GM10847 (cell line): ENCODE data around the gene UBE2E2.

Source experiments
- POLR2A ChIP-seq: IDR thresholded peaks from 2 replicates; pipeline ENCODE4 v1.6.1; 2011; ENCODE audit not compliant: insufficient read length; ENCODE audit errors: extremely low read depth

UBE2E2 gene

DNA sequence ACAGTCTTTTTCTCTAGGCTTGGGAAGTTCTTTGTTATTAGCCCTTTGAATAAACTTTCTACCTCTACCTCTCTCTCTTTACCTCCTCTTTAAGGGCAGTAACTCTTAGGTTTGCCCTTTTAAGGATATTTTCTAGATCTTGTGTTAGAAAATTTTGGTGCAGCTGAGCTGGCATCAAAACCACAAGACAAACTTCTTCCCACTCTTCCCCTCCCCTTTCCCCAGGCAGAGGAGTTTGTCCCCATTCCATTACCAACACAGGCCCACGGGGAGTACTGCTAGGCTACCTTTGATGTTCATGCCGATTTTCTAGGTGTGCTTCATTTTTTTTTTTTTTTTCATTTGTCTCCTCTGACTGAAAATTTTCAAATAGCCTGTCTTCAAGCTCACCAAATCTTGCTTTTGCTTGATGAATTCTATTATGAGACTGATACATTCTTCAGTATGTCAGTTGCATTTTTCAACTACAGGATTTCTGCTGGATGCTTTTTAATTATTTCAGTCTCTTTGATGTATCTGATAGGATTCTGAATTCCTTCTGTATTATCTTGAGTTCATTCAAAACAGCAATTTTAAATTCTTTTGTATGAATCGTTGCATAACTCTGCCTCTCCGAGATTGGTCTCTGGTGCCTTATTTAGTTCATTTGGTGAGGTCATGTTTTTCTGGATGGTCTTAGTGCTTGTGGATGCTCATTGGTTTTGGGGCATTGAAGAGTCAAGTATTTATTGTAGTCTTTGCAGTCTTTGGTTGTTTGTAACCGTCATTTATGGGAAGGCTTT, 112.0 kb downstream of the UBE2E2 start:
- no peak for TF ChIP-seq POLR2A

DNA sequence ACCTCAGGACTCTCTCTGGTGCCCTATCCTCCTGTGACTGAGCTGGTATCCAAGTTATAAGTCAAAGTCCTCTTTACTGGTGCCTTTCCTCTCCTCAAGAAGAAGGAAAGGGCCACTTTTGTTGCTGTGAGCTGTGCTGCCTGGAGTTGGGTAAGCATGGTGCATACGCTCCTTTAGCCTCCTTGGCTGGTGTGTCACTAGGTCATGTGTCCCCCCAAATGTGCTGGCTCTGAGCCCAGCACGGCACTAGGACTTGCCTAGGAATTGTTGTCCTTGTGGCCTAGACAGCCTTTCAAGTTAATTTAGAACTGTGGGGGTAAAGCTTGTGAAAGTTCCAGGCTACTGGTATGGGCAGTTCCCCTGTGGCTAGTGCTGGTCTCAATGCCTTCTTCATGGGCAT, 113.8 kb downstream of the UBE2E2 start:
- TF ChIP-seq POLR2A = no peak

DNA sequence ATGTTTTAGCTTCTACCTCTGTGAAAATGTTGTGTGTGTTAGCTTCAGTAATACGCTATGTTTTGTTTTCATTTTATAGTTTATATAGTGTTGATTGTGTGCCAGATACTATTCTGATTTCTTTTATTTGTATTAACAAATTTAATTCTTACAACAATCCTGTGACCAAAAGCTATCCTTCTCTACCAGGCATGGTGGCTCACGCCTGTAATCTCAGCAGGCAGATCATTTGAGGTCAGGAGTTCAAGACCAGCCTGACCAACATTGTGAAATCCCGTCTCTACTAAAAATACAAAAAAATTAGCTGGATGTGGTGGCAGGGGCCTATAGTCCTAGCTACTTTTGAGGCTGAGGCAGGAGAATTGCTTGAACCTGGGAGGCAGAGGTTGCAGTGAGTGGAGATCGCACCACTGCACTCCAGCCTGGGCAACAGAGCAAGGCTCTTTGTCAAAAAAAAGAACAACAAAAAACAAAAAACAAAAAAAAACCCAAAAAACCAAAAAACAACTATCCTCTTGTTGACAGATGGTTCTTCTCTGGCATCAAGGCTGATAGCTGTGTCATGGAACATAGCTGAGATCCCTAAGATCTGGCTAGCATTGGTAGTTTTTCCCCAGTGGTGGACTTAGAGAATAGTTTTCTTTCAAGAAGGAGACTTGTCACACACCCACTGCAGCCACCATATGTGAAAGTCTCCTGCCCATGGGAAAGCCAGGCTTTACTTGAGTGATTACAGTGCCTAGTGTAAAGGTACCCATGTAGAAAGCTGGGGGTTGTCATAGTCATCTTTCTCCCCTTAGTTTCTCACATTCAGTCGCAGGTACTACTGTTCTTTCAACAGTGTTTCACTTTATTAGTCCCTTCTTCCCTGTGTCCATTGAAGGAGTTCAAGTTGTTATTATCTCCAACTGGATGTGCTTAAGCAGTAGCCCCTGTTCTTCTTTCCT, 116.5 kb downstream of the UBE2E2 start:
- TF ChIP-seq POLR2A = no peak

DNA sequence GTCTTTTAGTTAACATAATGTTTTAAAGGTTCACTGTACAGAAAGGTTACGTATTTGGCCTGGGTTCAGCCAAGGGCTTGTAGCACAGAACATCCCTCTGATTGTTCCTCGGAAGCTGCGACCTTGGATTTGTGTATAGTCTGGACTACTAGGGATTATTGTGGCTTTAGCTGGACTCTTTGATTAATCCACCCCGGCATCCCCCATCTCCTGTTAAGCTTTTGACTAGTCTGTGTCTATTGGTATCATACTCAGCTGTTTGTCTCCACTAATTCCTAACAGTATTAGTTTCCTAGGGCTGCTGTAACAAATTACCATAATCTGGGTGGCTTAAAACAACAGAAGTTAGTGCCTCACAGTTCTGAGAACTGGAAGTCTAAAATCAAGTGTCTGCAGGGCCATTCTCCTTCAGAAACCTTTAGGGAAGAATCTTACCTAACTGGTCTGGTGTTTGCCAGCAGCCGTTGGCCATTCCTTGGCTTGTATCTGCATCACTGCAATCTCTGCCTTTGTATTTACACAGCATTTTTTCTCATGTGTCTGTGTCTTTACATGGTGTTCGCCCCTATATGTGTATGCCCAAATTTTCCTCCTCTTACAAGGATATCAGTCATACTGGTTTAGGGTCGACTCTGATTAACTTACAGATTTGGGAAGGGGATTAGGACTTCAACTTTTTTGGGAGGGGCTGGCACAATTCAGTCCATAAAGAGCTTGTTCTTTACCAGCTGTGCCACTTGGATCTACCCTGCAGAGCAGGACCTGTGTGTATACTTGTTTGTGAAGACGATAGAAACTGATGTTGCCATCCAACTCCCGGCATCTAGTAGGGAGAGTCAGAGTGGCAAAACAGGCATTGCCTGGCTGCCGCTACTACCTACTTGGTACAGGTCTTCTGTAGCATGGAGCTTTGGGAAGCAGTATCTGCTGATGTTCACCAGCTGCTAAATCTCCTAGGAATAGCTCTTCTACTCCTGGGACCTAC, 117.8 kb downstream of the UBE2E2 start:
- TF ChIP-seq POLR2A = no peak

DNA sequence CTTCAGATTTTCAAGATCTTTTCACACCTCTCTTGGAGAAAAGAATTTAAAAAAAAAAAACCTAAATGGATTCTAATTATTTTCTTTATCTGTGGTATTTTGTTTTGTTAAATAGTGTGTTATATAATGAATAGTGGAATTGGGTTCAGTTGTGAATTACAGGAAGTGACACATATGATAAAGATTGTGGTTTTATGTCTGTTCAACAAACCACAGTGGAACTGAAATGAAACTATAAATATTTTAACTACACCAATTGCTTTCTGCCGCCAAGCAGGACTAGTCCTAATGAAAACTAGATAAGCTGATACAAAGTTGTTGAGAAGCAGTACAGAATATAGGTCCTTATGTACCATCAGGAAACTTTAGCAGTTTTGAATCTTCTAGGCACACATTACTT, 121.6 kb downstream of the UBE2E2 start:
- no peak for TF ChIP-seq POLR2A

DNA sequence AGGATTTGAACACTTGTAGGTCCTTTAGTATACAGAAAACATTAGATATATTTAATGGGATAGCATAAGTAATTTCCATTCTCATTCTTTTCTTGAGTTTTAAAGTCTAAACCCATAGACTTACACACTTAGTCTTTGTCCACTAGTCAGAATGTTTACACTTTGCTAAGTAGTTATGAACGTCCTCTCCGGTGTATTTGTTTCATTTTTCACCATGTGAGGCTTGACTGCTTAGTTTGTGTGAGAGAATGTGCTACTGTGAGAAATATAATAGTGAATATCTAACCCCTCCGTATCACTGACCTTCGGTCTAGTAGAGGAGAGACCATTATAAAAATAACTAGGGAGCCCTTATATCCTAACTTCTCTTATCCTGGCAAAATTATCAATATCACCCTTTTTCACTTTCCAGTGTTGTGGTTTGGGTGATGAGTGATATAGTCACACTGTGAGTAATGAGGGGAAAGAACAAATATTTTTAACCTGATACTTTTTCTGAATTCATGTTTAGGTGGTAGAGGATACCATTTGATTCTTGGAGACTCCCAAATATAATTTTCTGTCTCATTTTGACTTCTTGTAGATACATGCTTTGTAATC, 122.4 kb downstream of the UBE2E2 start:
- TF ChIP-seq POLR2A = no peak

DNA sequence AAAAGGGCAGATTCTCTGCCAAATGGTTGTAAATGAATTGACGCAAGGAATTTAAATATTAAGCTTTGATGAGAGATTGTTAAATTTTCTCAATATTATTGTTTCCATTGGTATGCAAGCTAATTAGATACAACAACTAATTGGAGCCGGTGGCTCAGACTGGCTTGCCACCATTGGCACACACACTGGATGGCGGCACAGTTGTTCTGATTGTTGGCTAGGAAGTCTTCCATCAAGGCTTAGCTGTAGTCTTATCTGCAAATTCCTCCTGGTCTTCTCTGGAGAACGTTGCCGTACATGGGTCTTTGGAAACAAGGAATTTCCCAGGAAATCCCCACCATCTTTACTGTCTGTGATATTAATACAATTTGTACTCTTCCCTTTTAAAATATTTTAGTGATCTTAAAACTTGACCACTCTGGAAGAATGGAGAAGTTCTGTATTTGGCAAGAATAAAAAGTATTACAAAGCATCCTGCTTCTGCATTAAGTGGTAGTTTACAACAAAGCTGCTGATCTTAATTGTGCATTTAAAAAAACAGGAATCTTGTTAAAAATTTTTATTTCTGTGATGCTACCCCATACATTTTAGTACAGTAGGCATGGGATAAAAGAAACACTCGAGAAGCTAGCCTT, 126.5 kb downstream of the UBE2E2 start:
- TF ChIP-seq POLR2A = no peak

DNA sequence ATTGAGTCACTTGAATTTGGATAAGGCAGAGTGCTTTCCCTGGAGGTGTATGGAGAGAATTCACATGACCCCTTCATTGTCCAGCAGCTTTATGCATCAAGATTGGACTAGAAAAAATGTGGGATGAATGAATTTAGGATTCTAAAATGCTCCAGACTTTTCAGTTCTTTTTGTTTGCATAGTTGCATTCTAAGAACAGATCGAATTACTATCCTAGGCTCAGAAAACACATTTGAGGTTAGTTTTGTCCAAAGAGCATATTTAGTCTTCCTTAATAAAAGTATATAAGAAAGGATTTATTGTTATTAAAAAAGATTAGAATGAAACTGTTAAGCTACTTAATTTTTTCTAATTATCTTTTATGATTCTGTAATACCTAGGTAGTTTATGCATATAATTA, 127.4 kb downstream of the UBE2E2 start:
- no peak for TF ChIP-seq POLR2A

DNA sequence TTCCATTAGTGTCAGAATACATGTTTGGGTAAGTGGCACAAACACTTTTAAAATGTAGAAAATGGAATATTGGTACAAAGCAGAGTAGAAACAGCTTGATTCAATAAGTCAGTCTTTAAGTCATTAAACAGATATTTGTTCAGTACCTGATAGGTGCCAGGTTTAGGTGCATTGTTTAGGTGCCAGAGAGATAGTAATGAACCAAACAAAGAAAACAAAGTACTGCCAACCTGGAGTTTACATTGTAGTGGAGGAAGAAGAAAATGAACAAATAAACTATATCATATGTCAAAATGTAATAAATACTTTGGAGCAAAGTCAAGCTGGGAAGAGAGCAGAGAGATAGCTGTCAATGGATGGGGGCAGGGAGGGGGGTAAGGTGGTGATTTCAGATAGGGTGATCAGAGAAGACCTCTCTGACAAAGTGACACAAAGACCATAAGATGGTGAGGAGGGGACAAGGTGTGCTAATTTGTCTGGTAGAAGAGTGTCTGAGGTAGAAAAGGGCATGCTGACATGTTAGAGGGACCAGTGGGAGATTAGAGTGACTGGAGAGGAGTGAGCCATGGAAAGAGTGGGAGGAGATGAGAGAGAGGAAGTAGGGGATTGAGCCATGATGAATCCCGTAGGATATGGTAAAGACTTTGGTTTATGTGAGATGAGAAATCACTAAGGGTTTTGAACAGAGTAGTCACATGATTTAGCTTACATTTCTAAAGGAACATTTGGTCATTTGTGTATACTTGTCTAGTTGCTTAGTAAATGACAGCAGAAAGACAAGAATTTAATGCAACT, 128.2 kb downstream of the UBE2E2 start:
- no peak for TF ChIP-seq POLR2A

DNA sequence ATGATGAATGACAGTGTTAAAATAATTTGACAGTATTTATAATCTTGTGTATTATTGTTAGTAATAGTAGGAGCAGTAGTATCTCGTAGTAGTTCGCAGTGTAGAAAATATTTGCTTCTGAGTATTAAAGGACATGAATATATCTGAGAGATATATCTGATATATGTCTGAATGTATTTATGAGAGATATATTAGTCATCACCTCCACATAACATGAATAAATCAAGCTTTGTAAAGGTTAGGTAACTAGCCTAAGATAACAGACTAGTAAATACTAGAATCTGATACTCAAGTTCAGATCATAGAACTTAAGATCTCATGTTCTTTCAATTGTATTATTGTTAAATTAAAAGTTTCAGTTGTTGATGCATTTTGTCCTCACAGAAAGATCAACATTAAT, 130.5 kb downstream of the UBE2E2 start:
- no peak for TF ChIP-seq POLR2A

DNA sequence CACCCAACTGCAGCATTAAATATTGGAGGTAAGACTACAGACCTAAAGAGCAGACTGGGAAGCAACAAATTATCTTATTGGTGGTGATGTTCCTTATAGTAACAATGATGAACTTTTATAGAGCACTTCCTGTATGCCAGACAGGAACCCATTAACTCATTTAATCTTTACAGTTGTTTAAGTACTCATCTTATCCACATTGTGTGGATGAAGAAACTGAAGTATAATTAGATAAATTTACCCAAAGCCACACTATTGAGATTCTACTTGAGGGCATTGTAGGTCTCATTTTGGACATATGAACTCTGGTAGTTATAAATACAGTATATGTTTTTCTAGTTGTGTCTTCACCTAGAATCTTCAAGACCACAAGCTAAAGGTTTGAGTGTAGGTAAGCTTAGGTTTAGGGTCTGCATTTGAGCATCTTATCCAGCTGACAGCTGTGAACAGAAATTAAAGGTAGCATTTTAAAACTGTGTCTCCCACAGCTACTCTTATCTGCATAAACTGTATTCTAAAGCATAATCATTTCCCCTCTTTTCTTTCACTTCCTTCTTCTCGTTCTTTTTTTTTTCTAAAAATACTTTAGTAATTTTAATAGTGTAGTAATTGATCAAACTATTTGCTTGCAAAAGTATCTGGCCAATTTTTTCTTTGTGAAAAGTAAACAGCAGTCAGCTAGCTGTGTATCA, 138.2 kb downstream of the UBE2E2 start:
- no peak for TF ChIP-seq POLR2A

DNA sequence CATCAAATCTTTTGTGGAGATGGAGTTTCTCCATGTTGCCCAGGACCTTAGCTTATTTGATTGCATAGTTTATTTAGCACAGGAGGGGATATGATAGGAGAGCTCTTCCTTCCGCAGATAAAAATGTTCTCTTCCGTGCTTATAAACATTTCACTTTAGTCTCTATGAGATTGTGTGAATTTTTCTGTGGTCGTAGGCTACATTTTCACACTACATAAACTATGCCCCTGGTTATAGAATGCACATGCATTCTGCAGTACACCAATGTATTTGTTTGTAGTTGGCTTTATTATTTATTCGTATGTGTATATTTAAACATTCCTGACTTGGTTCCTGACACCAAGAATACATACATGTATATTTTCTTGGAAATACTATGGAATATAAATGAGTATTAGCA, 139.2 kb downstream of the UBE2E2 start:
- TF ChIP-seq POLR2A = no peak

DNA sequence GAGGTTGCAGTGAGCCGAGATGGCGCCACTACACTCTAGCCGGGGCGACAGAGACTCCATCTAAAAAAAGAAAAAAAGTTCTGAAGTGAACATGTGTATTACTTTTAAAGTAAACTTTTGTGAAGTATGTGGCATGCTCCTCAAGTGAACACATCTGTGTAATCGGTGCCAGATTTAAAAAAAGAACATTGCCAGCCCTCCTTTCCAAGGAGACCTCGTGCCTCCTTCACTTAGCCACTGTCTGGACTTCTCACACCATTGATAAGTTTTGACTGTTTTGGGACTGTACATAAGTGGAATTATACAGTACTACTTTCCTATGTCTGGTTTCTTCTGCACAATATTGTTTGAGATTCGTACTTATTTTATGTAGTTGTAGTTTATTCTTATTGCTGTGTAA, 140.4 kb downstream of the UBE2E2 start:
- TF ChIP-seq POLR2A = no peak
